ENCODE data around the gene PIGV.

GRCh38 chr1:26739329-26739914, 48.3 kb upstream of the PIGV start:
- TF ChIP-seq POLR2AphosphoS5 (IDR thresholded peaks at IDR 0.05; ENCODE audit: low read depth, low read length) (no peak), JUND (IDR thresholded peaks at IDR 0.05) (no peak), EZH2phosphoT487 (IDR thresholded peaks at IDR 0.05; ENCODE audit: borderline replicate concordance) (no peak), CTCF (IDR thresholded peaks at IDR 0.05 in 2 of 3, conservative IDR thresholded peaks at IDR 0.05 in 1 of 3; ENCODE audit: borderline replicate concordance in 1 of 3, insufficient read depth in 1 of 3, low read depth in 2 of 3, low read length in 2 of 3) (no peak), REST (IDR thresholded peaks at IDR 0.05; ENCODE audit: low read depth) (no peak), EZH2 (IDR thresholded peaks at IDR 0.05) (no peak), POLR2A (IDR thresholded peaks at IDR 0.05; ENCODE audit: borderline replicate concordance, extremely low read depth, insufficient read depth, insufficient read length) (no peak), RAD21 (IDR thresholded peaks at IDR 0.05; ENCODE audit: low read depth) (no peak)
- TF ChIP-seq, protein P1, sequence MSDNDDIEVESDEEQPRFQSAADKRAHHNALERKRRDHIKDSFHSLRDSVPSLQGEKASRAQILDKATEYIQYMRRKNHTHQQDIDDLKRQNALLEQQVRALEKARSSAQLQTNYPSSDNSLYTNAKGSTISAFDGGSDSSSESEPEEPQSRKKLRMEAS (IDR thresholded peaks at IDR 0.05), result no peak
- TF ChIP-seq, protein P2, sequence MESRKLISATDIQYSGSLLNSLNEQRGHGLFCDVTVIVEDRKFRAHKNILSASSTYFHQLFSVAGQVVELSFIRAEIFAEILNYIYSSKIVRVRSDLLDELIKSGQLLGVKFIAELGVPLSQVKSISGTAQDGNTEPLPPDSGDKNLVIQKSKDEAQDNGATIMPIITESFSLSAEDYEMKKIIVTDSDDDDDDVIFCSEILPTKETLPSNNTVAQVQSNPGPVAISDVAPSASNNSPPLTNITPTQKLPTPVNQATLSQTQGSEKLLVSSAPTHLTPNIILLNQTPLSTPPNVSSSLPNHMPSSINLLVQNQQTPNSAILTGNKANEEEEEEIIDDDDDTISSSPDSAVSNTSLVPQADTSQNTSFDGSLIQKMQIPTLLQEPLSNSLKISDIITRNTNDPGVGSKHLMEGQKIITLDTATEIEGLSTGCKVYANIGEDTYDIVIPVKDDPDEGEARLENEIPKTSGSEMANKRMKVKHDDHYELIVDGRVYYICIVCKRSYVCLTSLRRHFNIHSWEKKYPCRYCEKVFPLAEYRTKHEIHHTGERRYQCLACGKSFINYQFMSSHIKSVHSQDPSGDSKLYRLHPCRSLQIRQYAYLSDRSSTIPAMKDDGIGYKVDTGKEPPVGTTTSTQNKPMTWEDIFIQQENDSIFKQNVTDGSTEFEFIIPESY (IDR thresholded peaks at IDR 0.05; ENCODE audit: extremely low read depth, insufficient replicate concordance, low read length), result no peak

Data from HCT116 (cell line).